Sigmoid colon (tissue), 7 donors: ENCODE results near the gene CCL4L2. TPM values are rescaled to one million over a fixed set of nuclear protein-coding genes. Genes with fewer than 3 reads are reported as not detected.
"Not testable (repeated sequence)": the region's sequence is repeated elsewhere in the genome, so short reads cannot be mapped to it uniquely, and the experiment has no call there.

ENCODE experiments used
- DNase-seq: peaks from one replicate; pipeline ENCODE4 v3.0.0-alpha.2; 2019
- H3K27ac ChIP-seq, 4 donors: fragments of 200-600 bp; sonication (generic); one replicate each; pipeline ENCODE4 v1.5.1; 2016 to 2019; ENCODE audit warnings: mild to moderate bottlenecking in 1 of 4
- H3K27me3 ChIP-seq, 3 donors: fragments of 200-600 bp; sonication (generic); one replicate each; pipeline ENCODE4 v1.5.1; 2019; ENCODE audit warnings: mild to moderate bottlenecking in 1 of 3
- H3K36me3 ChIP-seq, 4 donors: fragments of 200-600 bp; sonication (generic); one replicate each; pipeline ENCODE4 v1.5.1; 2016 to 2019
- H3K4me1 ChIP-seq, 4 donors: fragments of 200-600 bp; sonication (generic); one replicate each; pipeline ENCODE4 v1.5.1; 2017 to 2019
- H3K4me3 ChIP-seq, 4 donors: fragments of 200-600 bp; sonication (generic); one replicate each; pipeline ENCODE4 v1.5.1; 2017 to 2019; ENCODE audit warnings: mild to moderate bottlenecking in 2 of 4, moderate library complexity in 1 of 4
- H3K9me3 ChIP-seq, 4 donors: fragments of 200-600 bp in 3 of 4; sonication (generic) in 3 of 4; one replicate each; pipeline versions ENCODE4 v1.5.1 to v1.6.1; 2013 to 2019
- EP300 ChIP-seq, 4 donors: sonication (generic); formaldehyde crosslinking; IDR thresholded peaks; one replicate each; pipeline ENCODE4 v1.6.1; 2017; ENCODE audit warnings: antibody characterized with exemption in 4 of 4
- POLR2A ChIP-seq, 2 donors: fragments of 450-650 bp; IDR thresholded peaks; one replicate each; pipeline ENCODE4 v1.6.1; 2016; ENCODE audit warnings: antibody characterized with exemption in 2 of 2, mild to moderate bottlenecking in 2 of 2, moderate library complexity in 2 of 2
- POLR2AphosphoS5 ChIP-seq, 4 donors: sonication (generic); formaldehyde crosslinking; IDR thresholded peaks; one replicate each; pipeline ENCODE4 v1.6.1; 2017; ENCODE audit warnings: antibody characterized with exemption in 4 of 4
- WGBS, 2 donors: extraction: QIAGEN DNeasy Blood & Tissue Kit; methylation state at CpG; one replicate each; pipeline ENCODE4 v1.1.7; 2013; 5-methylcytosine and 5-hydroxymethylcytosine counted together
- intact Hi-C: fragments of 100-400 bp; cut with DNase I; formaldehyde crosslinking; loops from one replicate; pipeline ENCODE4 v1.15.1; 2023
- polyA plus RNA-seq, 3 donors: library from polyadenylated mRNA; stranded (reverse); fragments of 200-250 nt; gene quantifications; one replicate each; pipeline ENCODE4 v1.2.3, GENCODE V29; 2013
- total RNA-seq, 4 donors: library from RNA; depleted of rRNA; stranded (reverse); fragments of >200 nt; gene quantifications; one replicate each; pipeline ENCODE4 v1.1.0, GENCODE V29; 2016
- TF ChIP-seq, protein P1 (sequence below), 4 experiments: fragments of 450-650 bp in 3 of 4; fragments of 200-600 bp in 1 of 4; IDR thresholded peaks; one replicate each; pipeline ENCODE4 v1.5.1; 2016 to 2019; ENCODE audit warnings: antibody characterized with exemption in 4 of 4, mild to moderate bottlenecking in 3 of 4, moderate library complexity in 2 of 4
- donor health status: healthy with polysubstance abuse.
- donor health status: Bipolar disorder and iron deficiency.
- donor health status: healthy.

CCL4L2 gene
- total and polyA plus RNA-seq, 7 donors: 0.58 to 11.3 (median 3.9) TPM; not detected in 3

- TF ChIP-seq EP300 (IDR thresholded peaks at IDR 0.05) (no peak), POLR2AphosphoS5 (IDR thresholded peaks at IDR 0.05) (no peak), POLR2A (IDR thresholded peaks at IDR 0.05) (no peak)
- TF ChIP-seq, protein P1, sequence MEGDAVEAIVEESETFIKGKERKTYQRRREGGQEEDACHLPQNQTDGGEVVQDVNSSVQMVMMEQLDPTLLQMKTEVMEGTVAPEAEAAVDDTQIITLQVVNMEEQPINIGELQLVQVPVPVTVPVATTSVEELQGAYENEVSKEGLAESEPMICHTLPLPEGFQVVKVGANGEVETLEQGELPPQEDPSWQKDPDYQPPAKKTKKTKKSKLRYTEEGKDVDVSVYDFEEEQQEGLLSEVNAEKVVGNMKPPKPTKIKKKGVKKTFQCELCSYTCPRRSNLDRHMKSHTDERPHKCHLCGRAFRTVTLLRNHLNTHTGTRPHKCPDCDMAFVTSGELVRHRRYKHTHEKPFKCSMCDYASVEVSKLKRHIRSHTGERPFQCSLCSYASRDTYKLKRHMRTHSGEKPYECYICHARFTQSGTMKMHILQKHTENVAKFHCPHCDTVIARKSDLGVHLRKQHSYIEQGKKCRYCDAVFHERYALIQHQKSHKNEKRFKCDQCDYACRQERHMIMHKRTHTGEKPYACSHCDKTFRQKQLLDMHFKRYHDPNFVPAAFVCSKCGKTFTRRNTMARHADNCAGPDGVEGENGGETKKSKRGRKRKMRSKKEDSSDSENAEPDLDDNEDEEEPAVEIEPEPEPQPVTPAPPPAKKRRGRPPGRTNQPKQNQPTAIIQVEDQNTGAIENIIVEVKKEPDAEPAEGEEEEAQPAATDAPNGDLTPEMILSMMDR (IDR thresholded peaks at IDR 0.05): no peak
- 16 to 33% methylated on average over 1 of the region's 1 CpG for WGBS, 2 donors
Observed at GRCh38 chr17:36193216-36193775, 17.6 kb upstream of the CCL4L2 start.

DNA sequence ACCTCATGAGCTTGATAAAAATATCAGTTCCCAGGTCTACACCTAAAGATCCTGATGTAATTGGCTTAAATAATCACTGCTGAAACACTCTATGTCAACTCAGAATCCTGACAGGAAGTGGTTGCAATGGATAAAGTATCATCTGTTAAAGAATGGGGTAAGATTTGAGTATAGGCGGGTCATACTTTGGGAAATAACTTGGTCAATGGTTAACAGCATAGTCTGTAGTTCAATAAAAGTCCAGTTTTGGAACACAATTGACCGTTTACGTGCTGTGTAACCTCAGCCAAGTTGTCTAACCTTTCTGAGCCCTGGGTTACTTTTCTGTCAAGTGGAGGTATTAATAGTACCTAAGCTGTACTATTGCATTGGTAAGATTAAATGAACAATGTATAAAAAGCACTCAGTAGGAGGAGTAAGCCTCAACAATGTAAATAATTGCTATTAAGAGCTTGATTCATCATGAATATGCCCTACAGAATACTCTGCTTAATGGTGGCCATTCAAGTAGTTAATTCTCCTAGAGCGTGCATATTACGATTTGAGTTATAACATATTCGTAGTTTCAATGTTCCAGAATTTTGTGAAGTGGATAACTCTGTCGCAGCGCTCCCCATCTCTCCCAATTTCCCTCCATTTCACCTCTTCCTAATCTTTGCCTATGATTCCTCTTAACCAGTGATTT is 16.6 kb upstream of the CCL4L2 start:
- DNase-seq, H3K4me3 ChIP-seq, intact Hi-C loops, H3K27ac ChIP-seq, H3K36me3 ChIP-seq, H3K9me3 ChIP-seq: not testable (repeated sequence)
- WGBS, 2 donors: 85 to 98% methylated on average over 5 to 6 of the region's 8 CpGs
- Histone ChIP-seq H3K4me1 (peaks cover 0 to 10% (median 0%) of the 10 kb centered on the region in 4 donors), H3K27me3 (peaks cover 0 to 21% (median 5%) of the 10 kb centered on the region in 3 donors)

More at GRCh38 chr17:36193216-36193775, 17.6 kb upstream of the CCL4L2 start:
- no peak overlapping the region for H3K4me3 ChIP-seq
- no peak for DNase-seq
- intact Hi-C loops: no loop called here
- H3K27ac ChIP-seq: peak overlapping the region in 1 of 4 donors; percentile 26
- no peaks in the 10 kb centered on the region for H3K9me3 ChIP-seq
- H3K36me3 ChIP-seq: no peaks in the 10 kb centered on the region
- peaks cover 0 to 21% (median 5%) of the 10 kb centered on the region in 3 donors for H3K27me3 ChIP-seq
- H3K4me1 ChIP-seq: peaks cover 0 to 10% (median 0%) of the 10 kb centered on the region in 4 donors

- H3K27ac ChIP-seq, DNase-seq, H3K36me3 ChIP-seq, H3K9me3 ChIP-seq, intact Hi-C loops, H3K4me3 ChIP-seq: not testable (repeated sequence)
- 86 to 94% methylated on average over 10 of the region's 10 CpGs for WGBS, 2 donors
- peaks cover 0 to 10% (median 0%) of the 10 kb centered on the region in 4 donors for H3K4me1 ChIP-seq
- peaks cover 0 to 21% (median 5%) of the 10 kb centered on the region in 3 donors for H3K27me3 ChIP-seq
Observed at GRCh38 chr17:36194832-36195433, 15.9 kb upstream of the CCL4L2 start.

- H3K9me3 ChIP-seq: no peaks in the 10 kb centered on the region
- intact Hi-C loops: no loop called here
- TF ChIP-seq POLR2A (IDR thresholded peaks at IDR 0.05): no peak
- TF ChIP-seq, protein P1 (IDR thresholded peaks at IDR 0.05): no peak
- TF ChIP-seq POLR2AphosphoS5 (IDR thresholded peaks at IDR 0.05): no peak
- no peak for TF ChIP-seq EP300 (IDR thresholded peaks at IDR 0.05)
Observed at GRCh38 chr17:36195434-36196130, 15.3 kb upstream of the CCL4L2 start.

DNA sequence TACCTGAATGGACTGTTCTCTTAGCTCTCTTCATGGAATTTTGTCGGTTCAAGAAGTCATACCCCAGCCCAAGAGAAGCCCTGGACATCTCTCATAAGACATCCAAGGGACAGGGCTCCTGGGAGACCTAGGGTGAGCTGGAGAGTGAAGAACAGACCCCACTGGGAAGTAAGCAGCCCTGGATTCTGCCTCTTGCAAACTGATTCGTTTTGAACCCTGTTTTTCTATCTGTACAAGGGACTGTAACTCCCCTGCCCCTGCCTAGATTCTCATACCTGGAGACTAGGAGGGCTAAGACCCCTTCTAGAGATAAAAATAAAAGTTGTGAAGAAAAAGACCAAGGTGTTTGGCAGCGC is 14.8 kb upstream of the CCL4L2 start:
- Histone ChIP-seq H3K36me3 (no peaks in the 10 kb centered on the region), H3K9me3 (no peaks in the 10 kb centered on the region), H3K27ac (no peak overlapping the region), H3K4me1 (peaks cover 0 to 10% (median 0%) of the 10 kb centered on the region in 4 donors), H3K4me3 (no peak overlapping the region), H3K27me3 (peaks cover 0 to 24% (median 5%) of the 10 kb centered on the region in 3 donors)
- WGBS, 2 donors: 60 to 83% methylated on average over 3 of the region's 3 CpGs
- TF ChIP-seq POLR2A (IDR thresholded peaks at IDR 0.05): no peak
- TF ChIP-seq, protein P1 (IDR thresholded peaks at IDR 0.05): no peak
- DNase-seq: no peak
- intact Hi-C loops: no loop called here

More at GRCh38 chr17:36195434-36196130, 15.3 kb upstream of the CCL4L2 start:
- DNase-seq: no peak
- H3K27ac ChIP-seq: no peak overlapping the region
- 84 to 87% methylated on average over 10 of the region's 10 CpGs for WGBS, 2 donors
- no peak overlapping the region for H3K4me3 ChIP-seq
- H3K27me3 ChIP-seq: peaks cover 0 to 24% (median 5%) of the 10 kb centered on the region in 3 donors
- no peaks in the 10 kb centered on the region for H3K36me3 ChIP-seq
- peaks cover 0 to 10% (median 0%) of the 10 kb centered on the region in 4 donors for H3K4me1 ChIP-seq
